Measurements from ENCODE around the gene GK. TPM values are rescaled to one million over a fixed set of nuclear protein-coding genes. Genes with fewer than 3 reads are reported as not detected.

The GK gene
- total and polyA plus RNA-seq, 2 of the 8 experiments (the other 6 are each of a cell fraction or from before 2014, with no cell fraction given): 2.9 to 11.2 TPM

DNA sequence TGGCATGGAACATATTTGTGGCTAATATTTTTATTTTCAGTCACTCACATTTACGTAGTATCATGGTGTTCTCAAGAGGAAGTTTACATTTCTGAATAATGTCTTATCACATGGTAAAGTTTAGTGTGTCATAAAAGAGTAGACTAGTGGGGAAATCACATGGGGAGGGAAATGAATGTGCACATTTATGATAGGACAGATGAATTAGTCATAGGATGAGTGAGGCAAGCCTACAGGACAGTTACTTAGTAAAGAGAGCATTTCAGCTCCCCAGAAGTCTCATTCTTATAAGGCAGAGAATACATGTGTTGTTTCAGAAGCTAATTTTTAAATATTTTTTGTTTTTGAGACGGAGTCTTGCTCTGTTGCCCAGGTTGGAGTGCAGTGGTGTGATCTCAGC lies 6.2 kb downstream of the GK start:
- Histone ChIP-seq H3K23ac (ENCODE audit: insufficient read length) (no peak overlapping the region), H3K9ac (replicated peaks in 1 of 4; ENCODE audit: extremely low read depth in 1 of 4, low read depth in 3 of 4, low read length in 3 of 4) (no peak overlapping the region), H3K79me2 (ENCODE audit: control insufficient read depth in 1 of 2, insufficient read depth in 2 of 2, low read length in 2 of 2) (no peaks in the 10 kb centered on the region), H3K56ac (replicated peaks; ENCODE audit: insufficient read length, low read depth, low read length) (no peak overlapping the region), H3K4ac (replicated peaks; ENCODE audit: insufficient read length, low read depth, low read length) (no peak overlapping the region), H3K27ac (ENCODE audit: low read depth, low read length) (no peak overlapping the region), H2BK15ac (ENCODE audit: low read length) (no peak overlapping the region), H4K8ac (ENCODE audit: extremely low read depth, insufficient read depth, low read length) (no peak overlapping the region), H4K91ac (replicated peaks; ENCODE audit: insufficient read length, low read length) (no peak overlapping the region), H2BK20ac (ENCODE audit: low read length) (no peak overlapping the region), H2BK120ac (replicated peaks; ENCODE audit: low read depth, low read length) (no peak overlapping the region), H4K20me1 (replicated peaks in 1 of 2; ENCODE audit: control insufficient read depth in 1 of 2, insufficient read depth in 2 of 2, low read length in 2 of 2) (no peaks in the 10 kb centered on the region), H2AFZ (ENCODE audit: low read length) (no peak overlapping the region), H3K18ac (ENCODE audit: extremely low read depth, low read length) (no peak overlapping the region), H3K4me3 (ENCODE audit: extremely low read depth in 1 of 4, insufficient read depth in 2 of 4, low read depth in 3 of 4, low read length in 4 of 4) (no peak overlapping the region), H2BK5ac (ENCODE audit: low read depth, low read length) (no peak overlapping the region), H3K36me3 (ENCODE audit: control insufficient read depth in 2 of 4, insufficient read depth in 4 of 4, low read length in 3 of 4) (no peaks in the 10 kb centered on the region), H4K5ac (ENCODE audit: insufficient read length, low read depth, low read length) (no peak overlapping the region), H2BK12ac (ENCODE audit: low read depth, low read length) (no peak overlapping the region), H3K27me3 (replicated peaks in 1 of 4; ENCODE audit: control insufficient read depth in 3 of 4, extremely low read depth in 1 of 4, insufficient read depth in 3 of 4, low read length in 3 of 4) (no peaks in the 10 kb centered on the region), H3K4me1 (replicated peaks in 1 of 4; ENCODE audit: control insufficient read depth in 3 of 4, insufficient read depth in 4 of 4, low read length in 3 of 4) (no peaks in the 10 kb centered on the region), H2AK5ac (ENCODE audit: low read depth, low read length) (no peak overlapping the region), H3K14ac (ENCODE audit: insufficient read length) (no peak overlapping the region), H3K9me3 (ENCODE audit: insufficient read depth in 2 of 2, low read depth in 1 of 2, low read length in 1 of 2) (no peaks in the 10 kb centered on the region), H3K23me2 (ENCODE audit: low read depth, low read length) (no peaks in the 10 kb centered on the region), H3K4me2 (ENCODE audit: insufficient read depth in 1 of 2, low read depth in 2 of 2, low read length in 2 of 2) (no peak overlapping the region), H3K79me1 (ENCODE audit: low read depth, low read length) (no peaks in the 10 kb centered on the region)
- ChIA-PET POLR2A (ENCODE audit: partially characterized antibody) (no interaction called here), CTCF (ENCODE audit: partially characterized antibody) (interaction anchor here (2.9 kb wide), 1 partner anchor 11 kb away, joined by 12 read pairs; no protein-coding TSS in a partner anchor)
- FAIRE-seq (no peak), DNase-seq (ENCODE audit: low read depth in 1 of 2, low spot score in 2 of 2) (no peak)
- 94% methylated on average over 2 of the region's 2 CpGs; no CpG with 5 or more reads in 1 of the 2 experiments for WGBS, 2 experiments (ENCODE audit: extremely low coverage in 1 of 2, insufficient coverage in 1 of 2, insufficient read length in 1 of 2, insufficient replicate concordance in 2 of 2, low coverage in 1 of 2, low lambda C conversion rate in 2 of 2, missing lambda C conversion rate in 1 of 2)
- TF ChIP-seq KDM5A (IDR thresholded peaks at IDR 0.05; ENCODE audit: low read length) (no peak), SAP30 (IDR thresholded peaks at IDR 0.05; ENCODE audit: insufficient read depth, insufficient replicate concordance, low read length) (no peak), MAFK (IDR thresholded peaks at IDR 0.05; ENCODE audit: low read depth, low read length) (no peak), RBBP5 (IDR thresholded peaks at IDR 0.05; ENCODE audit: borderline replicate concordance, low read depth, low read length) (no peak), POU5F1 (IDR thresholded peaks at IDR 0.05; ENCODE audit: low read depth, low read length) (no peak), RNF2 (IDR thresholded peaks at IDR 0.05; ENCODE audit: borderline replicate concordance, low read depth, low read length, missing control alignments, poor library complexity, severe bottlenecking) (no peak), TAF1 (IDR thresholded peaks at IDR 0.05; ENCODE audit: low read depth, low read length) (no peak), TBP (IDR thresholded peaks at IDR 0.05; ENCODE audit: low read depth, low read length) (no peak), SUZ12 (IDR thresholded peaks at IDR 0.05; ENCODE audit: low read length) (no peak), SRF (IDR thresholded peaks at IDR 0.05; ENCODE audit: low read depth, low read length) (no peak), SP1 (IDR thresholded peaks at IDR 0.05; ENCODE audit: low read depth, low read length) (no peak)
- TF ChIP-seq, protein P1, sequence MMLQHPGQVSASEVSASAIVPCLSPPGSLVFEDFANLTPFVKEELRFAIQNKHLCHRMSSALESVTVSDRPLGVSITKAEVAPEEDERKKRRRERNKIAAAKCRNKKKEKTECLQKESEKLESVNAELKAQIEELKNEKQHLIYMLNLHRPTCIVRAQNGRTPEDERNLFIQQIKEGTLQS (IDR thresholded peaks at IDR 0.05; ENCODE audit: insufficient read depth, low read depth, low read length): no peak
- TF ChIP-seq, protein P2, sequence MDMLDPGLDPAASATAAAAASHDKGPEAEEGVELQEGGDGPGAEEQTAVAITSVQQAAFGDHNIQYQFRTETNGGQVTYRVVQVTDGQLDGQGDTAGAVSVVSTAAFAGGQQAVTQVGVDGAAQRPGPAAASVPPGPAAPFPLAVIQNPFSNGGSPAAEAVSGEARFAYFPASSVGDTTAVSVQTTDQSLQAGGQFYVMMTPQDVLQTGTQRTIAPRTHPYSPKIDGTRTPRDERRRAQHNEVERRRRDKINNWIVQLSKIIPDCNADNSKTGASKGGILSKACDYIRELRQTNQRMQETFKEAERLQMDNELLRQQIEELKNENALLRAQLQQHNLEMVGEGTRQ (IDR thresholded peaks at IDR 0.05; ENCODE audit: low read length): no peak

All from H1 (cell line).